IPS-NIHi11 (cell line): ENCODE measurements around the gene ZNF366.

Experiments used
- DNase-seq: peaks from one replicate; pipeline ENCODE4 v3.0.0; 2012; ENCODE audit warnings: mixed read lengths, low spot score

ZNF366 gene, protein sequence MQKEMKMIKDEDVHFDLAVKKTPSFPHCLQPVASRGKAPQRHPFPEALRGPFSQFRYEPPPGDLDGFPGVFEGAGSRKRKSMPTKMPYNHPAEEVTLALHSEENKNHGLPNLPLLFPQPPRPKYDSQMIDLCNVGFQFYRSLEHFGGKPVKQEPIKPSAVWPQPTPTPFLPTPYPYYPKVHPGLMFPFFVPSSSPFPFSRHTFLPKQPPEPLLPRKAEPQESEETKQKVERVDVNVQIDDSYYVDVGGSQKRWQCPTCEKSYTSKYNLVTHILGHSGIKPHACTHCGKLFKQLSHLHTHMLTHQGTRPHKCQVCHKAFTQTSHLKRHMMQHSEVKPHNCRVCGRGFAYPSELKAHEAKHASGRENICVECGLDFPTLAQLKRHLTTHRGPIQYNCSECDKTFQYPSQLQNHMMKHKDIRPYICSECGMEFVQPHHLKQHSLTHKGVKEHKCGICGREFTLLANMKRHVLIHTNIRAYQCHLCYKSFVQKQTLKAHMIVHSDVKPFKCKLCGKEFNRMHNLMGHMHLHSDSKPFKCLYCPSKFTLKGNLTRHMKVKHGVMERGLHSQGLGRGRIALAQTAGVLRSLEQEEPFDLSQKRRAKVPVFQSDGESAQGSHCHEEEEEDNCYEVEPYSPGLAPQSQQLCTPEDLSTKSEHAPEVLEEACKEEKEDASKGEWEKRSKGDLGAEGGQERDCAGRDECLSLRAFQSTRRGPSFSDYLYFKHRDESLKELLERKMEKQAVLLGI

DNA sequence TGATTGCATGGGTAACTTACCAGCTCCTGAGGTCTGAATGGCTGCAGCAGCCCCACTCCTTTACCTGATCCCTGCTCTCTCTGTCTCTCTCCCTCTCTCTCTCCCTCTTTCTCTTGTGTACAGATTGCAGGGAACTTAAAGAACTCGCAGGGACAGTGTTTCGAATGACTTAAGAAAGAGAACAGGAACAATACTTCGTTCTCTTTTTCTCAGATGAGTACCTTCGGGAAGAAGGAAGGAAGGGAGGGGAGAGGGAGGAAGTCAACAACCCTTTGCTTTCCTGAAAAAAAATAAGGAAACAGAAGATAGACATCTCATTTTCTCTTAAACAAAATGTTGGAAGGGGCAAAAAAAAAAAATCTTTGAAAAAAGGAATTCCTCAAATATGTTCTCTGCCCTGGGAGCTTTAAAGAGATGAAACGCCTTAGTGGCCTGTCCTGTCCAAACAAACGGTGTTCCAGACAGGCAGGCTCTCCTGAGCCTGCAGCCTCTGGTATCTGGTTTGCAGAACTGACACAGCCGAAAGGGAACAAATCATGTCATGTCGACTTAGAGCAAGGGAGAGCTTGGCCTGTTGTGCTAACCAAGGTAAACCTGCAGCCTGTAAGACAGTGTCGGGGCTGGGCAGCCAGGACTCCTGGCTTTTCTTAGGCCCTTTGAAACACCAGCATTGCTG, at the start of gene ZNF366:
ZNF366 (minus strand) TSS at position 180 of the 676 bp plus-strand sequence. CDS start 45,914 bp downstream, outside the sequence.
- no peak for DNase-seq

DNA sequence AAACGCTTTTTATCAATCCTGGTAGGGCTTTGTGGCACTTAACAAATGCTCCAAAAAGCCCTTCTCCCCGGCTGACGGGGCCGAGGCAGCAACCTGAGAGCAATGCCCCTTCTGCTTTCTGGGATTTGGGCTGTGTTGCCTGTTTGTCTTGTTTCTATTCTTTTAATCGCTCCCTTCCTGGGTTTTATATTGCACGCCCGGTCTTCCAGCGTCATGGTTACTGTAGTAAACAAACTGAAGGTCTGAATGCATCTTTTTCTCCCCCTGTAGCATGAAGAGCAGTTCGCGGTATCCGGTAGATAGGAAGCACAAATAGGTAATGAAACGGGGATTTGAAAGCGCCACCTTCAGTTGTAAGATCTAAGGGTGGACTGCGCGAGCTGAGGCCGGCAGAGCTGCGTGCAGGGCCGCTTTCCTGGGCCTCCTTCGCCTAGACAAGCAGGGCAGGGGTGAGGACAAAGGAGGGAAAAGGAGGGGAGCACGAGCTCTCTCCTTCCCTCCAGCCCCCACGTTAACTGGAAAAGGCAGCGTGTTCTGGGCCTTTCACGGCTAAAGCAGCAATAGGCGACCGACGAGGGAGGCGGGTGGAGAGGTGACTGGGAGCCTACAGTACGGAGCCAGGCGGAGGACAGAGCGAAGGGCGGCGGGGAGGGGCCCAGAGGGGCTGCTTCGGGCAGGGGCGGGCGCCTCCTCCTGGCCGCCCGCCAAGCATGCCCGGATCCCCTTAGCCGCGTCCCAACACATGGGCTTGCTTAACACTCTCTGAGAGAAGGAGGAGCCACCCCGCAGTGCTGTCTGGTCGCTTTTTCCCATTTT, 49.3 kb upstream of the ZNF366 start:
- peak; percentile 81 for DNase-seq

DNA sequence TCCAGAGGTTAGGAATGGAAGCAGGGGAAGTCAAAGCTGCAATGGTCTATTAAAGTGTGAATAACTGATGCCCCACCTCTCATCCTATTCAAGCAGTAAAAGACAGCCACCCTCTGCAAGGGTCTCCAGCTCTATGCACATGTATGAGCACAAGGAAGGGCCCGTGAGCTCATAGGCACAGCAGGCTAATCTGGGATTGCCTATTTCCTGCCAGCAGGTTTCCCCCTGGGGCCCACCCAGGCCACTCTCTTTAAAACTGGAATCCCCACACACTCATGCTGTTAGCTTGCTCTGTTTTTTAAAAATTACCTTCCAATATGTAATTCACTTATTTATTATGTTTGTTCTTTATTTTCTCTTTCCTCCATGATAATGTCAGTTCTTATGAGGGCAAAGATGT, 48.7 kb upstream of the ZNF366 start:
- DNase-seq, result no peak

DNA sequence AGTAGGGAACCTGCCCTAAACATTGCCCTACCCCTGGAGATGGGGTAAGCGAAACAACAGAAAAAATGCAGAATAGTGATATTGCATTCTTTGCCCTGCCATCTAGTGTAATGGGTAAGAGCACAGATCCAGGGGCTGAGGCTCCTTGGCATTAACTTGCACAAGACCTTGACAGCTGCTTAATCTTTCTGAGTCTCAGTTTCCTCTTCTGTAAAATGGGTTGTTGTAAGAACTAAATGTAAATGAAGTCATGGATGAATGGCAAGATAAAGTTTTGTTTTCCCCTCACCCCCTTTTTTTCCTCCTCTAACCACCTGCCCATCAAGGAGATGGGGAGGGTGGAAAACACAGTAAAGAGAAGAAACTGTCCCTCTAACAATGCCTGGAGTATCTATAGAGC, 47.7 kb upstream of the ZNF366 start:
- no peak for DNase-seq

DNA sequence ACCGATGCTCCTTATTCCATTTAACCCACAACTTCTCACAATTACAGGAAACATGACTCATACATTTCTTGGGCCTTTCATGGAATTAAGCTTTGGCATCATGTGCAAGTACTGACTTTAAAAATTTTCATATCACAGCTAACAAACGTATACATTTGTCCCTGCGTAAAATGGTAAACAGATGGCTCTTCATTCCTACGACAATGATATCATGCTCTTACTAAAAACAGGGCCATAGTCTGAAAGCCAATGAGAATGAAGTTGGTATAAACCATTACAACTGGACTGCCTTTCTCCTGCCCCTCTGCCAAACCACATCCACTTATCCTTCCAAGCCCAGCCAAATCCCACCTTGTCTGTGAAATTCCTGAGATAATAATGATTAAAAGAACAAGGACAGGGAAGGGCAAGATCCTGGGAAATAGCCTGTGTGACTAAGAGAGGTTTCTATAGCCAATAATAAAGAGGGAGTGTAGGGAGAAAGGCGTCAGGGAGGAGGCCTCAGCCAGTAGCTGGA, 44.9 kb upstream of the ZNF366 start:
- DNase-seq, result no peak

DNA sequence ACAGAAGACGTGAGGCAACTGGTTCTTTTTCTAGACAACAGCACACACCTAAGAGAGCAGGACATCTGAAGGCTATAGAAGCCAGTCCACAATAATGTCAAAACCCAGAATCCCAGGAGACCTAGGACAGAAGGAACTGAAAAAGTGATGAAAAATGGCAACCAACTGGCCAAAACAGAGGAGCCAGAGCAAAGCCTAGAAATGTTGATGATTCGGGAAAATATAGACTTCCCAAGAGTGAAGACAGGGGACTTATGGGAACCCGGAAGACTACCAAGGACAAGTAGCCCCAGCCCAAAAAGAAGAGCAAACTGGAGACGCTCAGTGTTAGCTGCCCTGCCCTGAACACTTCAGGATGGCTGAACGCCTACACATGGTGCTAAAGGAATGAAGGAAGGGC, 43.4 kb upstream of the ZNF366 start:
- DNase-seq, result no peak

DNA sequence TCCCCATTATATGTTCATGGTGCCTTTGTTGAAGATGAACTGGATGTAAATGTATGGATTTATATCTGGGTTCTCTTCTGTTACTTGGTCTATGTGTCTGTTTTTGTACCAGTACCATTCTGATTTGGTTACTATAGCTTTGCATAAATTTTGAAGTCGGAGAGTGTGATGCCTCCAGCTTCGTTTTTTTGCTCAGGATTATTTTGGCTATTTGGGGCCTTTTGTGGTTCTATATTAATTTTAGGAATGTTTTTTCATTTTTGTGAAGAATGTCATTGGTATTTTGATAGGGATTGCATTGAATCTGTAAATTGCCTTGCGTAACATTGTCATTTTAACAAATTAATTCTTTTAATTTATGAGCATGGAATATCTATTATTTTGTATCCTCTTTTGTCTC, 36.6 kb upstream of the ZNF366 start:
- DNase-seq, result no peak

DNA sequence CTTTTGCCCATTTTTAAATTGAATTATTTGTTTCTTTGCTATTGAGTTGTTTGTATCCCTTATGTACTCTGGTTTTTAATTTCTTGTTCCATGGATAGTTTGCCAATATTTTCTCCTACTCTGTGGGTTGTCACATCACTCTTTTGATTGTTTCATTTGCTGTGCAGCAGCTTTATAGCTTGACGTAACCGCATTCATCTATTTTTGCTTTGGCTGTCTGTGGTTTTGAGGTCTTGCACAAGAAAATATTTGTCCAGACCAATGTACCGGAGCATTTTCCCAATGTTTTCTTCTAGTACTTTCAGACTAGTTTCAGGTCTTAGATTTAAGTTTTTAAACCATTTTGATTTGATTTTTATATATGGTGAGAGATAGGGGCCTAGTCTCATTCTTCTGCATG, 36.2 kb upstream of the ZNF366 start:
- no peak for DNase-seq

DNA sequence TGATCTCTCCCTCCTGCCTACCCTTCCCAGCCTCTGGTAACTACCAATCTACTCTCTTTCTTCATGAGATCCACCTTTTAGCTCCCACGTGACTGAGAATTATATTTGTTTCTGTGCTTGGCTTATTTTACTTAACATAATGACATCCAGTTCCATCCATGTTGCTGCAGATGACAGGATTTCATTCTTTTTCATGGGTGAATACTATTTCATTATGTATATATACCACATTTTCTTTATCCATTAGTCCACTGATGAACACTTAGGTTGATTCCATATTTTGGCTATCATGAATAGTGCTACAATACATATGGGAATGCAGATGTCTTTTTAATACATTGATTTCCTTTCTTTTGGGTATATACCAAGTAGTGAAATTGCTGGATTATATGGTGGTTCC, 35.5 kb upstream of the ZNF366 start:
- no peak for DNase-seq

DNA sequence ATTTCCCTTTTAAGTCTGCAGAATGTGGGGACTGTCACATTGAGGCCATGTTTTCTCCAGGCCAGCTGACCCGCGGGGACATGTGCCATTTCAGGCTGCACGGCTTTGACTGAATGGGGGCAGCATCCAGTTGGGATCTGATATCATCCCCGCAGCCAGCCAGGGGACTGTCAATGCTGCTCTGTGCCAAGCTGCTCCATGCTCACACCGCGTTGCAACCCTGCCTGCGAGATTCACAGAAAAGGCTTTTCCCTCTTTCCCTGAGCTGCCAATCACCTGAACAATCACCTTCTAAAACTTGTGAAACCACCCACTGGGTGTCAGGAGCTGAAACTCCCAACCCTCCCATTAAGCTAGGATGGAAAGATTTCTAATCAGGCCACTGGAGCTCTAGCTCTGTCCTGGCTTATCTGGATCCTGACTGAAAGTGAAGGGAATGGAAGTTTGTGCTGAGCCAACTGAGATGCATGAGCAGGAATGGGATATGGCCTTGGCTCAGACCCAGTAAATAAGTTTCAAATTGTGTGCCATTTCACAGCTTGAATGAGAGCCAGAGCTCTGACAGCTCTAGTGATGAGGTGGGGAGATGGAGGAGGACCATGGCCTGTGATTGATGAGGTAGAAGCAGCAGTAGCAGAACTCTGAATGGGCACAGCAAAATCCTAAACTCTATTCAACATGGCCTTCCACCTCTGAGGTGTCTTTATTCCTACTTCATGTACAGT, 34.5 kb upstream of the ZNF366 start:
- DNase-seq, result no peak

DNA sequence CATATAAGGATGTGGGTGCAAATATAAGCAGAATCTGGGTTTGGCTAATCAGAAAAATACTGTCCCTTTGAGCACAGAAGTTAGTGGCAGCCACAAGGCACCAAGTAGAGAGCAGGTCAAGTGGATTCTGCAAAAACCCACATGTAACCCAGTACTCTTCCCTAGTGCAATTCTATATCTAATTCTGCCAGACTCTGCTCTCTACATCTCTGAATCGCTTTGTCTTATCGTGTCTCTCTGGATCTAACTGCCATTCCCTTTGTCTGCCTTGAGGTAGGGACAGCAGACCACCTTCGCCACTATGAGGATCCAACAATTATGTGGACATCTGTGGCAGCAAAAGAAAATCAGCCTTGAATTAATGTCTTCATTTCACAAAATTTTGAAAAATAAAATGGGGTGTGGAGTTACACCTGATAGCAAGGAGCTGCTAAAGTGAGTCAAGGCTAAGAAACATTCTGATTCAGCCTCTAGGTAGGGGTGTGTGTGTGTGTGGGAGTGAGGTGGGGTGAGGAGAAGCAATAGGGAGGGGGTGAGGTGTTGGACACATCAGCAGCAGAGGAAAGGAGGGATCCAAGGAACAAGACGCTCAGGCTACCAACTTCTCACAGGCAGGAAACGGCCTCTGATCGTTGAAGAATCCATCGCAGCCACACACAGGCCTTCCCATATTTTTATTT, 33.7 kb upstream of the ZNF366 start:
- DNase-seq, result no peak

DNA sequence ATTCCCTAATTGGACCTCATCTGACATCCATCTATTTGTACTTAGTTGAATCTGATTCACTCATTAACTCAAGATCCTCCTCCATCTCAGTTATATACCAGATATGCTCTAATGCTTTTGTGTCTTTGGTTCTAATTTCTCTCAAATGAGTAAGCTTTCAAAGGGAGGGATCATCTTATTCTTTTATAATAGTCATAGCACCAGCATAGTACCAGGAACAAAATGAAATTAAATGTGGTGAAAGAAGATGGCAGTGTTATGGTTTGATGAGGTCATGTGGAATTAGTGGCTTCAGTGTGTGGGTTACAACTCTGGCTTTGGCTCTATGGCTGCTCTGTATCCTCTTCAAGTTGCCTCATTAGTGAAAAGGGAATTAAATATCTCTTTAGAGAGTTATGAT, 32.5 kb upstream of the ZNF366 start:
- DNase-seq, result no peak

DNA sequence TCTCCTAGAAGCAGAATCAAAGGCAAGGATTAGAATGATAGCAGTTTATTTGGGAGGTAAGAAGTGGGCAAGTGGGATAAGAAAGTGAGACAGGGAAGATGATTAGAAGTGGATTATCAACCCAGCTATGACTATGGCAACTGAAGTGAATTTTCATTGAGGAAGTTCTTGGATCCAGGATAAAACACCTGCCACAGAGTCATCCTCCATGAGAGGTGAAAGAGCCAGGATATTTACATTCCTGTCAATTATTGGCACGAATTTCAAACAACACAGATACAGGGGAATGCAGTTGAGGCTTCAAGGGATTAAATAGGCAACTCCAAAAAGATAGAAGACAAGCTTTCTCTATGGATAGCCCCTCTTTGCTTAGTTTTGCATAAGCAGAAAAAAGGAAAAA, 31.8 kb upstream of the ZNF366 start:
- no peak for DNase-seq

DNA sequence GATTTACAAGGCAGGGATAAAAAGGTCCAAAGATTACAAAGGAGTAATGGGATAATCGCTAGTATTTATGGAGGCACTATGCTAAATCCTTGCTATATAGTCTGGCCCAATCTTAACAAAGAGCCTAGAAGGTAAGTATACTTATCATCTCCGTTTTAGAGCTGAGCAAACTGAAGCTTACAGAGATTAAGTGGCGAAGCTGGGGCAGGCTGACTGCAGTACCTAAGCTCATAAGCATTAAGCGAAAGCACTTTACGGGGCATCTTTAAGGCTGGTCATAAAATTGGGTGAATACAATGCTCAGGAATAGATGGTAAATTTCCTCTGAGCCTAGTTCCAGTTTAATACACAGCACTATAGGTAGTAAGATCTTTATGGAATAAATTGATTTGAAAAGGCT, 30.0 kb upstream of the ZNF366 start:
- no peak for DNase-seq

DNA sequence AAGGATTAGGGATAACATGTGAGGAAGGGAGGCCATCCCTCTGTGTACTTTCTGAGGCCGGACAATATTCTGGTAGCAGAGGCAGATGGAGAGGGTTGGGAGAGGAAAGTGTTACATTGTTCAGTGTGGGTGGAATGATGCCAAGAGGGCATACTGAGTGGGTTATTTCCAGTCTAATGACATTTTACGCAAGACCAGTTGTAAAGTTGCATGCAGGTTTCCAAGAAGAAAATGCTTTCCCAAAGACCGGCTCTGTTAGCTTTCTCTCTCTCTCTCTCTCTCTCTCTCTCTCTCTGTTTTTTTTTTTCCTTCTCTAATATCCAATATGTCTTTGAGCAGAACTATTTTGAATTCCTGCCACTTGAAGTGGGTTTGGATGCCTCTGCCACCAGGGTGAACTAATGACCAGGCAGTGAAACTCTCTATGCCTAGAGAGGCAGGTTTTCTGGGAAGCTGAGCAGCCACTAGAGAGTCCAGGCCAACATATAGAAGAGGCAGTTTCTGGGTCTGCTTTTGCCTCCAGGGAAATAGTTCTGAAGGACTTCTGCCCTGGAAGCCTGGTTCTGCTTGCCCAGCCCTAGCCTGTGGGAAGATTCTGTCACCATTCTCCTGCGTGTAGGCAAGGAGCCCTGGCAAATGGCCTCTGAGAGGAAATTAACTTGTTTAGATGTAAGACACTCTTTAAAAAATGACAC, 24.4 kb upstream of the ZNF366 start:
- DNase-seq, result no peak

DNA sequence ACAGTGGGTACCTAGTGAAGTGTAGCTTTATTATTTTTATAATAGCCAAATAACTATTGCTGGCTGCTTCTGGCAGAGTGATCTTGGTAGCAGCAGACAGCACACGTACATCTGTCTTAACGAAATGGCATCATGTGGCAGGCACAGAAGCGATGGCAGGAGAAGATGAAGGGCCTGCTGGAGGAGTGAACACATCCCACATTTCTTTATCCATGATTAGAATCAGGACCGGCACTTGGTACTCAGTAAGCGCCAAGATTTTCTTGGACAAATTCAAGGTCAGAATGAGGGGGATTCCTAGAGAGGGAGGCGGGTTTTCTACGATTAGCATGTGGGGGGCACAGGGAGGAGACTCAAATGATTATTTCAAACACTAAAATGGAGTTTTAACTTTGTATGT, 23.0 kb upstream of the ZNF366 start:
- DNase-seq, result no peak

DNA sequence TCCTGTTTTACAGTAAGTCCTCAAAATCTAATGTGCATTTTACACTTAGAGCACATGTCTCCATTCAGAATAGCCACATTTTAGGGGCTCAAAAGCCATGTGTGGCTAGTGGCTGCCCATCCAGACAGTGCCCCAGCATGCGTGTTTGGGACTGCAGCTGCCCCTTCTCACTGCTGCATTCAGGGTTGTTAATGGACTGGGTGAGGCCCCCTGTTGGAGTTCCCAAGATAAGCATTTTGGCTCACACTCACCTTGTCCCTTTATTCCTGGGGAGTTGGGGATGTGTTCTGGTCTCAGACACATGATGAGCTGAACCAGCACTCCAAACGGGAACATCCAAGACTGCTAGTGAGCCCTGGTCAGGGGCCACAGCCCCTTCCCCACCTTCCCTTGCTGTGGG, 22.2 kb upstream of the ZNF366 start:
- DNase-seq, result no peak

DNA sequence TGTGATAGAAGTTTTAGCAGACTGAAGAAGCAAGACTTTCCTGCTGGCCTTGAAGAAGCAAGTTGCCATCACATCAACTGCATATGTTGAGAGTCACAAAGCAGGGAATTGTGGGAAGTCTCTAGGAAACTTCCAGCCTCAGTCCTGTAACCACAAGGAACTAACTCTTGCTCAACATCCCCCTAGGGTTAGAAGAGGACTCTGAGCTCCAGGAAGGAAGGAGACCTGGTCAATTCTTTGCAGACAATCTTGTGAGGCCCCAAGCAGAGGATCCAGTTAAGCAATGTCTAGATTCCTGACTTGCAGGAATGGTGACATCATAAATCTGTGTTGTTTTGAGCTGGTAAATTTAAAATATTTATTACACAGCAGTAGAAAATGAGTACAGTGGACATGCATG, 18.6 kb upstream of the ZNF366 start:
- no peak for DNase-seq

DNA sequence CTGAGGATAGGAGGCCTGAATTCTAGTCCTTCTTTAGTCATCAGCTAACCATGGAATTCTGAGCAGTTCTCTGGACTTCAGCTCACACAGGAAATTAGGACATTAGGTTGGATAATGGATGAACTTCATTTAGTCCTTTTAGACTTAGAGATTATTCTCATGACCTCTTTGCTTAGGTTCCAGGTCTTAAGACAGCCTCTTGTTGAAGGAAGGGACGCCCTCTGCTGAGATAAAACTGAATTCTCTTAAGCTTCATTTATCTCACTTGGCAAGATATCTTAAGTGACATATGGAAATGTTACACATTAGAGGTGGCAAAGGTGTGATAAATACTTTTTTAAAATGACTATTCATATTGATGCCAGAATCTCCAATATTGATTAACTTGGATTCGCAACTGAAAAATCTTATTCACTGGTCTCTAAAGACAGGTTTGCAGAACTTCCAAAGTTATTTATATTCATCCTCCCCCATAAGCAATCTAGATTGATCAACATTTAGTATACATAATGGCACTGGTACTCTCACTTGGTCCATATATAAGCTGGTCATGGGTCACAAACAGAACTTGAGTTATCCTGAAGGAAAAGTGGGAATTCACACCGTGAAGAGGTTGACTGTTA, 16.9 kb upstream of the ZNF366 start:
- DNase-seq, result peak; percentile 26

DNA sequence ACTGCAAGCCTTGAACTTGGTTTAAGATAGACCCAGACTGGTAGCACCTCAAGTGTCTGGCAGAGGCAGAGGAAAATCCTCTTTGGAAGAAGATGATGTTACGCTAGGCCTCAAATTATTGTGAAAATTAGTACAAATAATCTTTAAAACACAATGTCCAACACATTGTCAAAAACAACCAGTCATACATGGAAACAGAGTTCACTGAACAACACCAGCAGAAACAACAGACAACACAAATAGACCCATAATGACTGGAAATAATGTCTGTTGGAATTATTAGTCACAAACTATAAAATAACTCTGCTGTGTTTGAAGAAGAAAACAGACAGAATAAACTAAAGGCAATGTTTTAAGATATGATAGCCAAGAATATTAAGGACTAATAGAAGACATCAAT, 15.4 kb upstream of the ZNF366 start:
- no peak for DNase-seq
